Activated CD8-positive, alpha-beta T cell treated with anti-CD3 and anti-CD28 coated beads for 36 hours (primary cell): ENCODE results near the gene SFRP4. TPM values are rescaled to one million over a fixed set of nuclear protein-coding genes. Genes with fewer than 3 reads are reported as not detected.
A peak's percentile ranks its signal among the peaks of the same experiment; 100 is the strongest.

Experiments
- ATAC-seq: fragments of 200-7000 bp; cut with Tn5 transposase; one replicate; pipeline ENCODE4 v1.10.0; 2021; ENCODE audit warnings: mild to moderate bottlenecking, moderate library complexity
- CTCF ChIA-PET: fragments of 350-600 bp; sonication (Branson Sonifier 250); formaldehyde crosslinking; loops from one replicate; lab custom pipeline; 2021; ENCODE audit warnings: antibody characterized with exemption; lab: Charles Lee
- POLR2A ChIA-PET: fragments of 350-600 bp; sonication (Branson Sonifier 250); formaldehyde crosslinking; loops from one replicate; lab custom pipeline; 2021; ENCODE audit warnings: antibody characterized with exemption; lab: Charles Lee
- DNase-seq: peaks from one replicate; pipeline ENCODE4 v3.0.0-alpha.2; 2020
- H3K27ac Mint-ChIP-seq: one replicate; pipeline ENCODE4 v1.8.0; 2021; ENCODE audit warnings: mild to moderate bottlenecking, mixed read lengths
- H3K27me3 Mint-ChIP-seq: one replicate; pipeline ENCODE4 v1.8.0; 2021; ENCODE audit warnings: mixed read lengths
- H3K36me3 Mint-ChIP-seq: one replicate; pipeline ENCODE4 v1.8.0; 2021; ENCODE audit warnings: low read depth, mixed read lengths
- H3K4me1 Mint-ChIP-seq: one replicate; pipeline ENCODE4 v1.8.0; 2021; ENCODE audit warnings: low read depth, mixed read lengths
- H3K4me3 Mint-ChIP-seq: one replicate; pipeline ENCODE4 v1.8.0; 2021; ENCODE audit warnings: mild to moderate bottlenecking, moderate library complexity, mixed read lengths
- H3K9me3 Mint-ChIP-seq: one replicate; pipeline ENCODE4 v1.8.0; 2021; ENCODE audit warnings: mixed read lengths
- intact Hi-C: fragments of 100-400 bp; cut with micrococcal nuclease; formaldehyde crosslinking; loops from one replicate; pipeline ENCODE4 v1.10.0; 2022
- total RNA-seq, 2 experiments: library from RNA; stranded (reverse); gene quantifications; one replicate each; pipeline ENCODE4 v1.2.3, GENCODE V29; 2021
- TF ChIP-seq, protein P1 (sequence below): fragments of 200-600 bp; IDR thresholded peaks from one replicate; pipeline ENCODE4 v1.8.0; 2022; ENCODE audit warnings: antibody characterized with exemption, mild to moderate bottlenecking

The SFRP4 gene
- total RNA-seq, 2 experiments from 2014 or later = not detected

GRCh38 chr7:37916017-37916672 lies 472 bp downstream of the SFRP4 start:
- Mint-ChIP-seq H3K27me3 (peaks cover 66% of the 10 kb centered on the region), H3K4me3 (peak overlapping the region; percentile 58), H3K27ac (no peak overlapping the region), H3K4me1 (peaks cover 15% of the 10 kb centered on the region), H3K9me3 (no peaks in the 10 kb centered on the region), H3K36me3 (no peaks in the 10 kb centered on the region)
- POLR2A ChIA-PET = interaction anchor here (1.1 kb wide), 1 partner anchor 754 kb away, joined by 3 read pairs; no protein-coding TSS in a partner anchor
- intact Hi-C loops = no loop called here
- CTCF ChIA-PET = interaction anchor here (1.0 to 3.8 kb wide), 6 partner anchors 9 to 300 kb away, joined by 3 to 20 read pairs (median 6); no protein-coding TSS in a partner anchor
- DNase-seq (peak; percentile 12), ATAC-seq (no peak)
- TF ChIP-seq, protein P1, sequence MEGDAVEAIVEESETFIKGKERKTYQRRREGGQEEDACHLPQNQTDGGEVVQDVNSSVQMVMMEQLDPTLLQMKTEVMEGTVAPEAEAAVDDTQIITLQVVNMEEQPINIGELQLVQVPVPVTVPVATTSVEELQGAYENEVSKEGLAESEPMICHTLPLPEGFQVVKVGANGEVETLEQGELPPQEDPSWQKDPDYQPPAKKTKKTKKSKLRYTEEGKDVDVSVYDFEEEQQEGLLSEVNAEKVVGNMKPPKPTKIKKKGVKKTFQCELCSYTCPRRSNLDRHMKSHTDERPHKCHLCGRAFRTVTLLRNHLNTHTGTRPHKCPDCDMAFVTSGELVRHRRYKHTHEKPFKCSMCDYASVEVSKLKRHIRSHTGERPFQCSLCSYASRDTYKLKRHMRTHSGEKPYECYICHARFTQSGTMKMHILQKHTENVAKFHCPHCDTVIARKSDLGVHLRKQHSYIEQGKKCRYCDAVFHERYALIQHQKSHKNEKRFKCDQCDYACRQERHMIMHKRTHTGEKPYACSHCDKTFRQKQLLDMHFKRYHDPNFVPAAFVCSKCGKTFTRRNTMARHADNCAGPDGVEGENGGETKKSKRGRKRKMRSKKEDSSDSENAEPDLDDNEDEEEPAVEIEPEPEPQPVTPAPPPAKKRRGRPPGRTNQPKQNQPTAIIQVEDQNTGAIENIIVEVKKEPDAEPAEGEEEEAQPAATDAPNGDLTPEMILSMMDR = no peak

DNA sequence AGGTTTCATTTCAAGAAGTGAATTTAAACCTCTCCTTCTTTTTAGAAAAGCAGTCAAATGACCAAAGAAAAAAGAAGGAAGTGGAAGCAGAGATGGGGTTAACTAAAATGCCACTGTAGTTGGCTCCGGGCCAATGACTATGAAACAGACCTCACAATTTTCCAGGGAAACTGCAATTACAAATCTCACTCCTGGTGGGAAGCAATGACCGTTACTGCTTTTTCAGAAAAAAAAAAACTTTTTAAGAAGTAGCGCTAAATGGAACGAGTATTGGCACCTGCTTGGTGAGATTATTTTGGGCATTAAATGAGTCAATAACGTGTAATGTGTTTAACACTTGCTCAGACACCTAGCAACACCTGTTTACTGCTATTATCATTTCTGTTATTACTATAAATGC lies 1.2 kb downstream of the SFRP4 start:
- TF ChIP-seq, protein P1 = no peak
- Mint-ChIP-seq H3K27me3 (peaks cover 66% of the 10 kb centered on the region), H3K27ac (no peak overlapping the region), H3K4me3 (no peak overlapping the region), H3K9me3 (no peaks in the 10 kb centered on the region), H3K4me1 (peaks cover 13% of the 10 kb centered on the region), H3K36me3 (no peaks in the 10 kb centered on the region)
- ChIA-PET CTCF (interaction anchor here (1.0 kb wide), 1 partner anchor 13 kb away, joined by 3 read pairs; no protein-coding TSS in a partner anchor), POLR2A (no interaction called here)
- intact Hi-C loops = no loop called here
- DNase-seq = no peak
- no peak for ATAC-seq

- ChIA-PET POLR2A (no interaction called here), CTCF (interaction anchor here (1.2 to 2.9 kb wide), 2 partner anchors 8 to 11 kb away, joined by 3 to 14 read pairs; partner anchors contain the start of gene EPDR1)
- Mint-ChIP-seq H3K9me3 (no peaks in the 10 kb centered on the region), H3K27ac (no peak overlapping the region), H3K36me3 (no peaks in the 10 kb centered on the region), H3K4me1 (peaks cover 9% of the 10 kb centered on the region), H3K4me3 (no peak overlapping the region), H3K27me3 (peaks cover 40% of the 10 kb centered on the region)
- intact Hi-C loops = no loop called here
- ATAC-seq (no peak), DNase-seq (no peak)
- TF ChIP-seq, protein P1 = no peak
Observed at GRCh38 chr7:37912756-37913155, 3.9 kb downstream of the SFRP4 start.

GRCh38 chr7:37908221-37908788 lies 8.3 kb downstream of the SFRP4 start:
- no peak for DNase-seq
- no peak overlapping the region for H3K4me3 Mint-ChIP-seq
- H3K27ac Mint-ChIP-seq = no peak overlapping the region
- intact Hi-C loops = loop anchor here (10.0 kb wide), 1 partner anchor 196 kb away; no protein-coding TSS in a partner anchor
- POLR2A ChIA-PET = no interaction called here
- TF ChIP-seq, protein P1 = no peak
- no peak for ATAC-seq
- no peaks in the 10 kb centered on the region for H3K4me1 Mint-ChIP-seq
- H3K36me3 Mint-ChIP-seq = no peaks in the 10 kb centered on the region
- CTCF ChIA-PET = interaction anchor here (0.6 to 3.2 kb wide), 3 partner anchors 10 to 197 kb away, joined by 3 to 20 read pairs (median 3); partner anchors contain the start of gene SFRP4
- H3K9me3 Mint-ChIP-seq = no peaks in the 10 kb centered on the region
- H3K27me3 Mint-ChIP-seq = peaks cover 12% of the 10 kb centered on the region
